Common myeloid progenitor, CD34-positive (primary cell): ENCODE data around the gene ZBTB11.
"Not testable (repeated sequence)": the region's sequence is repeated elsewhere in the genome, so short reads cannot be mapped to it uniquely, and the experiment has no call there.

Experiments
- CTCF ChIA-PET: fragments of 350-600 bp; sonication (Branson Sonifier 250); formaldehyde crosslinking; loops from one replicate; lab custom pipeline; 2021; ENCODE audit warnings: antibody characterized with exemption; lab: Charles Lee
- POLR2A ChIA-PET: fragments of 350-600 bp; sonication (Branson Sonifier 250); formaldehyde crosslinking; loops from one replicate; lab custom pipeline; 2021; ENCODE audit warnings: antibody characterized with exemption; lab: Charles Lee
- DNase-seq, 3 donors: peaks; one replicate each; pipeline versions ENCODE4 v3.0.0 to v3.0.0-alpha.2; 2013
- H3K27ac ChIP-seq, 2 experiments: 1 replicate in 1 of 2; 2 replicates in 1 of 2; pipeline ENCODE4 v1.7.0; 2013; ENCODE audit warnings: inconsistent platforms in 2 of 2, low read length in 2 of 2, mild to moderate bottlenecking in 2 of 2, low read depth in 1 of 2, moderate library complexity in 1 of 2; ENCODE audit not compliant: severe bottlenecking in 2 of 2, insufficient read depth in 1 of 2, poor library complexity in 1 of 2
- H3K27me3 ChIP-seq, 5 experiments: replicated peaks in 2 of 5; 1 replicate in 3 of 5; 2 replicates in 2 of 5; pipeline versions ENCODE4 v1.6.1 to v1.7.0; 2013; ENCODE audit warnings: low read length in 4 of 5, mild to moderate bottlenecking in 2 of 5, moderate library complexity in 2 of 5, inconsistent platforms in 1 of 5; ENCODE audit not compliant: insufficient read depth in 5 of 5, control insufficient read depth in 4 of 5
- H3K36me3 ChIP-seq, 4 experiments: 1 replicate in 2 of 4; 2 replicates in 2 of 4; pipeline versions ENCODE4 v1.6.1 to v1.7.0; 2013; ENCODE audit warnings: low read length in 3 of 4, control low read depth in 1 of 4, mild to moderate bottlenecking in 1 of 4; ENCODE audit not compliant: control insufficient read depth in 4 of 4, insufficient read depth in 4 of 4
- H3K4me1 ChIP-seq, 4 experiments: 1 replicate in 3 of 4; 2 replicates in 1 of 4; pipeline versions ENCODE4 v1.6.1 to v1.7.1; 2013; ENCODE audit warnings: low read length in 3 of 4, mild to moderate bottlenecking in 3 of 4, control low read depth in 1 of 4, inconsistent platforms in 1 of 4, moderate library complexity in 1 of 4; ENCODE audit not compliant: control insufficient read depth in 4 of 4, insufficient read depth in 4 of 4; ENCODE audit errors: control extremely low read depth in 1 of 4
- H3K4me3 ChIP-seq, 7 experiments: 1 replicate in 4 of 7; 2 replicates in 3 of 7; pipeline versions ENCODE4 v1.5.1 to v1.7.0; 2013; ENCODE audit warnings: mild to moderate bottlenecking in 7 of 7, low read length in 6 of 7, moderate library complexity in 6 of 7, inconsistent platforms in 2 of 7, low read depth in 2 of 7, control low read depth in 1 of 7; ENCODE audit not compliant: insufficient read depth in 4 of 7, control insufficient read depth in 1 of 7; ENCODE audit errors: extremely low read depth in 1 of 7
- H3K9me3 ChIP-seq, 5 experiments: 1 replicate in 4 of 5; 2 replicates in 1 of 5; pipeline versions ENCODE4 v1.6.1 to v1.7.1; 2013; ENCODE audit warnings: low read length in 4 of 5, mild to moderate bottlenecking in 2 of 5, inconsistent platforms in 1 of 5, low read depth in 1 of 5, moderate library complexity in 1 of 5; ENCODE audit not compliant: control insufficient read depth in 4 of 5, insufficient read depth in 2 of 5; ENCODE audit errors: control extremely low read depth in 1 of 5
- WGBS: methylation state at CpG from one replicate; pipeline ENCODE4 v1.1.5; 2013; ENCODE audit not compliant: insufficient coverage; 5-methylcytosine and 5-hydroxymethylcytosine counted together

The ZBTB11 gene

DNA sequence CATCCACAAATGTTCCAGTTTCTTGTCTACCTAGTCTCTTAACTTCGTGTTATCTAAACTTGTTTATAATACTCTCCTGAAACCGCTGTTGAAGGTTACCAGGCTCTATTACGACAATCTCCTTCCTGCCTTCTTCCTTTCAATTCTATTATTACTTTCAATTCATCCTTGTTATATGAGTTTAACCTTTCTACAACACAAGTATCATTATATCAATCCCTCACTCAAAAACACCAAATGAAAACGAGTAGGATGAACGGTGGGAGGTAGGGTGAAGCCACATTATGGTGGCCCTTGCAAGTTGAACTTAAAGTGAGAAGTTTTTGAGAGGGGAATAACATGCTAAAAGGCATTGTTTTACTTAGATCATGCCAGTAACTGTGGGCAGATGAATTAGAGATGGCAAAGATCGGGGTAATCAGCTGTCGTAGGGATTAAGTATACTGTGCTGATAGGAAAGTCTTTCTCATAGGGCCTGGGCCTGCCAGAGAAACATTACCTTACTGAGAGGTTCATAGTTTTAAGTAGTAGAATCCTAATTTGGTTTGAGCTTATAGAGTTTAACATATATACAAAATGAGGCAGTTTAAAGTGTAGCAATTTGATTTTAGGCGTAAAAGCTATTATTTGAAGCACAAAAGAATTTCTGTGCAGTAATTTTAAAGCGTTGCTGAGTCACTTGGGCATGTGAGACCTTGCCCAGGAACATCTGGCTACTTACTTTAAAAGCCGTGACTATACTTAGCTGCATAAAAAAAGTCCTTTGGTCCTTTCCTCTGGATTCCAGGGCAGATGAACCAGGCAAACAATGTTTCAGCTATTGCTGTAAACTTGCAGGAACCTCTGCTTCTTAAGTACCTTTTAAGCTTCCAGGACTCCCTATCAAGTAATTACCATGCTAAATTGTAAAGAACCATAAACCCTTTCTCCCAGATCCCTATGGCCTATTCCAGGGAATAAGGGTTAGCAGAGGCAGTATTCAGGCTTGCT lies 44.2 kb upstream of the ZBTB11 start:
- CTCF ChIA-PET: interaction anchor here (0.7 to 1.6 kb wide), 4 partner anchors 11 to 55 kb away, joined by 3 to 4 read pairs (median 3); no protein-coding TSS in a partner anchor
- Histone ChIP-seq H3K27me3 (no peaks in the 10 kb centered on the region), H3K27ac (peak overlapping the region in 1 of 2 experiments; percentile 15), H3K36me3 (no peaks in the 10 kb centered on the region), H3K4me3 (no peak overlapping the region), H3K4me1 (peaks cover 5 to 38% (median 19%) of the 10 kb centered on the region in 4 experiments), H3K9me3 (no peaks in the 10 kb centered on the region)
- POLR2A ChIA-PET: no interaction called here
- WGBS: 92% methylated on average over 9 of the region's 10 CpGs
- DNase-seq: no peak

DNA sequence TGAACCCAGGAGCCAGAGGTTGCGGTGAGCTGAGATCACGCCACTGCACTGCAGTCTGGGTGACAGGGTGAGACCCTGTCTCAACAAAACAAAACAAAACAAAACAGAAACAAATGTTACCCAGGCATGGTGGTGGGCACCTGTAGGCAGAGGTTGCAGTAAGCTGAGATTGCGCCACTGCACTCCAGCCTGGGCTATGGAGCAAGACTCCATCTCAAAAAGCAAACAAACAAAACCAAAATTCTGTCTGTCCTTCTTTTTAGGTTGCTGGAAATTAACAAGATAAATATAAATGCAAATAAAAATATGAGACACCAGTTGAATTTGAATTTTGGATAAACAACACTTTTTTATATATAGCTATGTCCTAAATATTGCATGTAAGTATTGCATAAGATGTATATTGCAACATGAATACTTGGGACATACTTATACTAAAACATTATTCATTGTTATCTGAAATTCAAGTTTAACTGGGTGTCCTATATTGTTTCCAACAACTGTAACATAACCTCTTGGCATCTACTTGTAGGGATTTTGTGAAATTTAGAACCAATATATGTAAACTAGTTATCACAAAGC lies 42.8 kb upstream of the ZBTB11 start:
- no peak overlapping the region for H3K27ac ChIP-seq
- H3K36me3 ChIP-seq: no peaks in the 10 kb centered on the region
- peaks cover 0 to 2% (median 0%) of the 10 kb centered on the region in 5 experiments for H3K27me3 ChIP-seq
- no peaks in the 10 kb centered on the region for H3K9me3 ChIP-seq
- WGBS: no CpG with 5 or more reads among the region's 3 CpGs
- H3K4me3 ChIP-seq: no peak overlapping the region
- peaks cover 5 to 28% (median 11%) of the 10 kb centered on the region in 4 experiments for H3K4me1 ChIP-seq
- ChIA-PET POLR2A (no interaction called here), CTCF (interaction anchor here (0.9 to 2.0 kb wide), 3 partner anchors 12 to 19 kb away, joined by 4 to 6 read pairs (median 5); no protein-coding TSS in a partner anchor)
- DNase-seq: no peak

DNA sequence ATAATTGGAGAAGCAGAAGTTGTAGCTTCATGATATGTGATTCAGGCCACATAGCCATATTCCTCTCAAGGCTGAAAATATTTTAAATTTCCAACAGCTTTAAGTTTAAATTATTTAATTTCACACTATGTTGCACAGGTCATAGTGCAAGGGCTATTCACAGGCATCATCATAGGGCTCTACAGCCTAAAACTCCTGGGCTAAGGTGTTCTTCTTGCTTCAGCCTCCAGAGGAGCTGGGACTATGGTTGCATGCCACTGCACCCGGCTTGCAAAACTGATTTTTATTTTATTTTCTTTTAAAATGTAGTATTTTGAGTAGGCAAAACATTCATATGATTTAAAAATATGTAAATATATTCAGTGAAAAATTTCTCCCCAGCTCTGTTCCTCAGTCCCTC lies 41.5 kb upstream of the ZBTB11 start:
- peaks cover 0 to 2% (median 0%) of the 10 kb centered on the region in 5 experiments for H3K27me3 ChIP-seq
- no peaks in the 10 kb centered on the region for H3K9me3 ChIP-seq
- DNase-seq: no peak
- no peak overlapping the region for H3K27ac ChIP-seq
- no peak overlapping the region for H3K4me3 ChIP-seq
- ChIA-PET POLR2A (no interaction called here), CTCF (interaction anchor here (0.9 to 2.0 kb wide), 5 partner anchors 10 to 28 kb away, joined by 3 to 6 read pairs (median 4); no protein-coding TSS in a partner anchor)
- peaks cover 3 to 22% (median 10%) of the 10 kb centered on the region in 4 experiments for H3K4me1 ChIP-seq
- WGBS: no CpG with 5 or more reads among the region's 1 CpG
- no peaks in the 10 kb centered on the region for H3K36me3 ChIP-seq

DNA sequence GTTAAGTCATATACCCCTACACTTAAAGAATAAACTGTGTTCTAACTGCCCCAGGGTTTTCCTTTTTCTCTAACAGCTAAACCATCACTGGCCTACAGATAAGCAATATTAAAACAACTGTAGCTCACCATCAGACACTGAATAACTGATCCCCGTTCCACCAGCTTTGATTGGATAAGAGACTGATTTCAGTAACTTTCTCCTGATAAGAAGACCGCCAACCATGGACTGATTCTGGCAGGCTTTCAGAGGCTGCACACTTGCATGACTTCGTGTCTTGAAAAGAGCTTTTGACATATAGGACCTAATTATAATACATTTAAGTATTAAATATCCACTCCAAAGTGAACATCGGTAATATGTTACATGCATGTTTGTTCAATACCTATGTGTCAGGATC lies 32.2 kb upstream of the ZBTB11 start:
- CTCF ChIA-PET: interaction anchor here (0.6 to 1.9 kb wide), 5 partner anchors 13 to 45 kb away, joined by 3 to 6 read pairs (median 3); no protein-coding TSS in a partner anchor
- POLR2A ChIA-PET: interaction anchor here (0.7 kb wide), 1 partner anchor 80 kb away, joined by 4 read pairs; no protein-coding TSS in a partner anchor

DNA sequence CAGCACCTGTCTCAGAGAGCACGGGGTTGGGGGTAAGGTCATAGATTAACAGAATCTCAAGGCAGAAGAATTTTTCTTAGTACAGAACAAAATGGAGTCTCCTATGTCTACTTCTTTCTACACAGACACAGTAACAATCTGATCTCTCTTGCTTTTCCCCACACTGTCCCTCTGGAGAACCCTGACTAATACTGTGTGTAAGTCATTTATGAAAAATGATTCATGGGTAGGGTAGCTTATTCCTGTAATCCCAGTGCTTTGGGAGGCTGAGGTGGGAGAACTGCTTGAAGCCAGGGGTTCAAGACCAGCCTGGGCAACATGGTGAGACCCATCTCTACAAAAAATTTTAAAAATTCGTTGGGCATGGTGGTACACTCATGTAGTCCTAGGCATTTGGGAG lies 27.7 kb upstream of the ZBTB11 start:
- WGBS: 100% methylated on average over 1 of the region's 2 CpGs
- DNase-seq, H3K27ac ChIP-seq, H3K4me1 ChIP-seq, H3K27me3 ChIP-seq, H3K36me3 ChIP-seq, H3K9me3 ChIP-seq, POLR2A ChIA-PET, H3K4me3 ChIP-seq: not testable (repeated sequence)
- CTCF ChIA-PET: interaction anchor here (1.0 to 1.2 kb wide), 3 partner anchors 14 to 23 kb away, joined by 3 read pairs; no protein-coding TSS in a partner anchor

More for the DNA sequence above, 32.2 kb upstream of the ZBTB11 start:
- no peaks in the 10 kb centered on the region for H3K4me1 ChIP-seq
- no peak overlapping the region for H3K4me3 ChIP-seq
- no peak for DNase-seq
- WGBS: 91% methylated on average over 1 of the region's 4 CpGs
- H3K27me3 ChIP-seq: no peaks in the 10 kb centered on the region
- no peaks in the 10 kb centered on the region for H3K36me3 ChIP-seq
- H3K9me3 ChIP-seq: no peaks in the 10 kb centered on the region
- H3K27ac ChIP-seq: no peak overlapping the region

DNA sequence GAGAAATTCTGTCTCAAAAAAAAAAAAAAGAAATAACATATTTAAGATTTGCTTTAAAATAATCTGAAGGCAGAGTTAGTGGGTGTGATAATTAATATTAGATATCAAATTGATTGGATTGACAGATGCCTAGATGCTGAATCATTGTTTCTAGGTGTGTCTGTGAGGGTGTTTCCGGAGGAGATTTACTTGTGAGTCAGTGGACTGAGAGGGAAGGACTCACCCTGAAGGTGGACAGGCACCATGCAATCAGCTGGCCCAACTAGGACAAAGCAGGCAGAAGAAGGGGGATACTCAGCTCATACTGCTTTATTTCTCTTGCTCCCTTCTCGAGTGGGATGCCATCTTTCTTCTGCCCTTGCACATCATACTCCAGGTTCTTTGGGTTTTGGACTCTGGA lies 26.2 kb upstream of the ZBTB11 start:
- DNase-seq: no peak
- 100% methylated on average over 2 of the region's 2 CpGs for WGBS
- H3K36me3 ChIP-seq: no peaks in the 10 kb centered on the region
- no peak overlapping the region for H3K27ac ChIP-seq
- H3K4me1 ChIP-seq: no peaks in the 10 kb centered on the region
- ChIA-PET CTCF (interaction anchor here (0.9 kb wide), 1 partner anchor 21 kb away, joined by 3 read pairs; the partner anchor contains the start of gene CEP97), POLR2A (no interaction called here)
- H3K9me3 ChIP-seq: no peaks in the 10 kb centered on the region
- no peaks in the 10 kb centered on the region for H3K27me3 ChIP-seq
- H3K4me3 ChIP-seq: no peak overlapping the region
